HG02943 (cell line): ENCODE measurements around the gene WDR17.
"Not testable (repeated sequence)": the region's sequence is repeated elsewhere in the genome, so short reads cannot be mapped to it uniquely, and the experiment has no call there.

Source experiments
- ATAC-seq: cut with Tn5 transposase; IDR thresholded peaks from one replicate; pipeline ENCODE4 v1.9.1; 2021; ENCODE audit warnings: mild to moderate bottlenecking, low read depth, moderate library complexity; ENCODE audit not compliant: unreplicated experiment

The WDR17 gene

DNA sequence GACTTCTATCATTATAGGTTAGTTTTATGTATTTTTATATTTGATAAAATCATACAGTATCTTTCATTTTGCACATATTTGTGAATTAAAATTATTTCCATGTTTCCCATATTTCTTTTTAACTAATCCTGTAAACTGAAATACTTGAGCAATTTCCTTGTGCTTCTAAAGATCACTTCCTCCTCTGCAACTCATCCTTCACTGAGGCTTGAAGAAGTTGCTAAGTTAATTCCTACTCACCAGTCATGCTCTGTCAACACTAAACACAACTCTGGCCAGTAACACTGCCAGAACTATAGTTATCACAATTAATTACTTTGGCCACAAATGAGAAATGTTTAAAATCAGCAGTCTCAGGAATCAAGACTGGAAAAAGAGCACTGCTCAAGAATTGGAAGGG, 123.0 kb downstream of the WDR17 start:
- no peak for ATAC-seq

DNA sequence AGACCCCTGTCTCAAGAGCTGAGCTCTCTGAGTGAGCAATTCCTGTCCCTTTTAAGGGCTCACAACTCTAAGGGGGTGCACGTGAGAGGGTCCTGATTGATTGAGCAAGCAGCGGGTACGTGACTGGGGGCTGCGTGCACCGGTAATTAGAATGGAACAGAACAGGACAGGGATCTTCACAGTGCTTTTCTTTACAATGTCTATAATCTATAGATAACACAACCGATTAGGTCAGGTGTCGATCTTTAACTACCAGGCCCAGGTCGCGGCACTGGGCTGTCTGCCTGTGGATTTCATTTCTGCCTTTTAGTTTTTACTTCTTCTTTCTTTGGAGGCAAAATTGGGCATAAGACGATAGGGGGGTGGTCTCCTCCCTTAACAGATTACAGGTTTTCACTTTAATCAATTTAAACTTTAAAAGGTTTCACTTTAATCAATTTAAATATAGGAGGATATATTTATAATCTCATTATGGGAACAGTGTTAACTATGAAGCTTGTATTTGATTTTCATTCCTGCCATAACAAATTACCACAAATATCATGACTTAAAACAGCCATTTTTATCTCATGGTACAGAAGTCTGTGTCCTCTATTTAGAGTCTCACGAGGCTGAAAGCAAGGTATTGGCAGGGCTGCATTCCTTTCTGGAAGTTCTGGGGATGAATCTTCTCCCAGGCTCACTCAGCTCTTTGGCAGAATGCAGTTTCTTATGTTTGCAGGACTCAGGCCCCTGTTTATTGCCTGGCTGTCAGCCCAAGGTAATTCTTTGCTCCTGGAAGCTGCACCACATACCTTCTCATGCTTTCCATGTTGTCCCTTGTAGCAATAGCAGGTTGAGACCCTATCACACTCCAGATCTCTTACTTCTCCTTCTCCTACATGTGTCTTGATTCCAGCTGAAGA, 124.5 kb downstream of the WDR17 start:
- ATAC-seq: no peak

DNA sequence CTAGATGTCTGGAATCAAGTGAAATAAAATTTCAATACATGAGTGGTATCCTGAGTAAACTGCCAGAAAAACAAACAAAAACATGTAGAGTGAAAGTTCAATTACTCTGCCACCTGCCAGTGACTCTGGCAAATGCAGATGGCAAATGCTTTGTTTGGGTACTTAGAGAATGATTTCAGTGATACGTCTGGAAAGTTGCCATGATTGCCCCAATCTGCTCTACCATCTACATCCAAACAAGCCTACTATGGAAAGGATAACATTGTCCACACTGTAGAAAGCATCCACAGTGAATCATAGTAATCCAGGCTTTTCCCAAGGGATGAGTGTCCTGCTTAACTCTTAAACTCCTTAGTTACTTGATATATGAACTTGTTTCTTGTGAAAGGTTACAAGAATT, 126.3 kb downstream of the WDR17 start:
- ATAC-seq: no peak

DNA sequence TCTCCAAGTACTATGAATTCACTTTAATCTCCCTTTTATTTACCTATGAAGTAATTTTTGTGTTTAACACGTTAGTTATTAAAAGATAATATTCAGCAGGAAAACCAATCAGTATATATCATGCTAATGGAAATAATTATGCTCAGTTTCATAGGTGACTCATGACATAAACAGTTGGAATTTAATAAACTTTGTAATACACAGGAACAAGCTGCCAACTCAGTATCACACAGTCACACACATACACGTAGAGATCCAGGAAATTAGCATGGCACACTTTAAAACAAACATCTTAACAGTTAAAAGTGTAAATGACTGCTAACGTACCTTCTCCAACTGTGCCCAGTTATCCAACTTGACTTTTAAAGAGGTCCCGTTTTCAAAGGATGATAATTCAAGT, 127.5 kb downstream of the WDR17 start:
- ATAC-seq: no peak

DNA sequence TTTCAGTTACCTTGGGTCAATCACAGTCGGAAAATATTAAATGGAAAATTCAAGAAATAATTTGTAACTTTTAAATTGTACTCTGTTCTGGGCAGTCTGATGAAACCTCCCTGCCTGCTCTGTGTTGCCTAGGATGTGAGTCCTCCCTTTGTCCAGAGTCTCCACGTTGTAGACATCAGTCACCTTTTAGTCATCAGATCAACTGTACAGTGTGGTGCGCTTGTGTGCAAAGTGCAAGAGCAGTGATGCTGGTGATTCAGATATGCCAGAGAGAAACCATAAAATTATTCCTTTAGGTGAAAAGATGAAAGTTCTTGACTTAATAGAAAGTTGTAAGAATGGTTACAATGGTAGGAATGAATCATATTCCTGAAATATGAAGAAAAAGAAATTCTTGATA, 128.3 kb downstream of the WDR17 start:
- ATAC-seq: no peak

DNA sequence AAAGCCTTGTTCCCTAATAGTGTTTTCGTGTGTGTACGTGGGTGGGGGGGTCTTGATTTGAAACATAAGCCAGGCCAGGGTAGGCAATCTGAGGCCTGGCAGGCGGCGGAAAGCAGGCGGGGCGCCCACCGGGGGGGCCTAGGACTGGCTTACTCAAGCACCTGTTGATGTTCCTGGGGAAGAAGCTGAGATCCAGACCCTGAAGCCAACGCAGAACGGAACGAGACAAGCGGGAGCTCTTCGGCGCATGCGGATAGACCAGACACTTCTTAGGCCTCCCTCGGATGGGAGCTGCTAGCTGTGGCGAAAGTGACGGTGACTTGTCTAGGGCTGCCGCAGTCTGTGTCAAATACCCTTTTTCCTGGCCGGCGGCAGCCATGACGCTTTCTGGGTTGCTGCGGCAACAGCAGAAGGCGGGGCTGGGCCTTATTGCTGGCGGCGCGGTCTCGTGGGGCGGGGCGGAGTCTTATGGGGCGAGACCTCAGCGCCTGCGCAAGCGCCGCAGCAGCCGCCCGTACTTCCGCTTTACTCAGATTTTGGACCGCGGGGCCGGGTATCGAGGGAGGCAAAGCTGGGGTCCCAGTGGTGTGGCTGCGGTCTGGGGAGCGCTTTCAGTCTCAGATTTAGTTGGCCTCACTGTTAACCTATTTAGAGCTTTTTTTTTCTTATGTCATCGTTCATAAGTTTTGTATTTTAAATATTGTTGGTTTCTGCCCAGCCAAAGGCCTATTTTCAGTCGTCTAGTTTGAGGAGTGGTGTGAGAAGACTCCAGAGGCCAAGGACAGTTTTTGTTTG, 129.7 kb downstream of the WDR17 start, which contains the start of gene SPATA4:
Gene SPATA4 (minus strand): TSS at position 402 of the 795 bp plus-strand sequence. CDS start 23 bp downstream, at position 379.
- peak; percentile 99 for ATAC-seq

DNA sequence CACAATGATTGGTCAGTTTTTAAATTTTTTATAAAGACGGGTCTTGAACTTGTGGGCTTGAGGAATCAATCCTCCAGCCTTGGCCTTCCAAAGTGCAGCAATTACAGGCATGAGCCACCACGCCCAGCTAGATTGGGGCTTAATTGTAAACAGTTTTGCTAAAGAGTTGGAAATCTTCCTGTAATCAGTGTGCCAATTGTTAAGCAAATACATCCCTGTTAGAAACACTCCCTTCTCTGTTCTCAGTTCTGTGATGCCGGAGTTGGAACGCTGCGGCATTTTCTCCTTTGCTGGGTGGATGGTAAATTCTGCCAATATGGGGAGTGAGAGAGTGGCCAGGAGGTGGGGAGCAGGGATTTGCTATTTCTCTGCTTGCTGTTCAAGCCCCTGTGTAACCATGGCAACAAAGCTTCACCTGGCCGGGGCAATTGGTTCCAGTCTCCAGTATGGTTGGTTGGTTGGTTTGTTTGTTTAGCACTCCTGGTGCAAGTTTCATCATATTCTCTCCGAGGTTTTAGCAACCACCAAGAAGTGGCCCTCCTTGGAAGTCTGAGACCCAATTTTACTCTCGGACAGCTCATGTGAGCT, 132.8 kb downstream of the WDR17 start:
- no peak for ATAC-seq

DNA sequence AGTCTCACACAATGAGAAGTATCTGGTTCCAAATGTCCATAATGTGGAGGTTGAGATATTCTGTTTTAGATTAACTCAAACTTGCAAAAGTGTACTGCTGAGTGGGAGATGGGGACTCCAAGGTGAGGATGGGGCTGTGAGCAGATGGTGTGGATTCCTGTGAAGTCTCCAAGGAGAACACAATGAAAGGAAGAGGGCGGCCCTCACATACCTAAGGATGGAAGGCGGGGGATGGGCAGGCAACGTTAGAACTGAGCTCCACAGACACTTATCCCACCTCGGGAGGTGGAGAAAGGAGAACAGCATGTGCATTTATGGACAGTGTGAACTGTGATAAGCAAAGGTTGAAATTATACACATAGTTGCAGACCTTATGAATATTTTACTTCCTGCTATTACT, 139.7 kb downstream of the WDR17 start:
- no peak for ATAC-seq

DNA sequence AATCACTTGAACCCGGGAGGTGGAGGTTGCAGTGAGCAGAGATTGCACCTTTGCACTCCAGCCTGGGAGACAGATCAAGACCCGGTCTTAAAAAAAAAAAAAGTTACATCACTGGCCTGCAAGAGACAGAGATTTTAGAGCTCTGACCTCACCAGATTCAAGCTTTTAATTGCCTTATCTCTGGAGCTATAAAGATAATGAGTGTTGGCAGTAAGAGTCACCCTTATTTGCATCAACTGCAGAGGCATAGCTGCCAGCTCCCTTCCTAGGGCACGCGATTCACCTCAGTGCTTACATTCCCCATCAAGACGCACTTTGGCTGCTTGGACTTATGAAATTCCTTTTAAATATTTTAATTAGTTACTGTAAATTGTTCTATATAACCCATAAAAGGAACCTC, 142.2 kb downstream of the WDR17 start:
- ATAC-seq: no peak

DNA sequence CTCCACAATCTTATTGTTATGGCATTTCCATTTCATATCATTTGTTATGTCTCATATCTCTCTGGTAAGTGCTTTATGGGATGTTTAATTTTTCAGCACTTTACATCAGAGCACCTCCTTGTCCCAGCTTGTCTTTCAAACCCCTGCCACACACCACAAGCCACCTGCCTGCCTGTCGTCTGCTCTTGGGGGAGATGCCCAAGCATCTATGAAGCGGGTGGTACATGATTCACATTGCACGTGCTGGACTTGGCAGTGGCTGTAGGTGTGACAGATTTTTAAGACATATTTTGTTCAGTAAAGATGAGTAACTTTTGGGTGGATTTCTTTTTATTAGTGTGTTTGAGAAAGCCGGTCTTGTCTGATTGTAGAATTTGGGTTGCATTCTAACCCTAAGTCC, 143.9 kb downstream of the WDR17 start:
- no peak for ATAC-seq

DNA sequence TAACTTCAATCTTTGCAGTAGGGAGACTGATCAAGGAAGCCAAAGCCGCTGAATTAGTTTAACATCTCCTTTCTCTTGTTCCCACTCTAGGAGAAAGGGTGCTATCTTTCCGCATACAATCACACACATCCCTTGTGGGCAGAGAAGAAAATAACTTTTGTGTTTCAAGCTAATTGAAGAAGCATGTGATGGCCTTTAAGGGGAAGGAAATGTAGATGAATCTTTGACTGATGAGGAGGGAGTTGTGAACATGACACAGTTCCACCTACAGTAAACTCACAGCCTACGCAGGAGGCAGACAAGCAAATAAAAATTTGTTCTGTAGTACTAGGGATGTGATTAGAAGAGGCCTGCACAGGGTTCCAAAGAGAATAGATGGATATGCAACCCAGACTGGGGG, 144.5 kb downstream of the WDR17 start:
- no peak for ATAC-seq

DNA sequence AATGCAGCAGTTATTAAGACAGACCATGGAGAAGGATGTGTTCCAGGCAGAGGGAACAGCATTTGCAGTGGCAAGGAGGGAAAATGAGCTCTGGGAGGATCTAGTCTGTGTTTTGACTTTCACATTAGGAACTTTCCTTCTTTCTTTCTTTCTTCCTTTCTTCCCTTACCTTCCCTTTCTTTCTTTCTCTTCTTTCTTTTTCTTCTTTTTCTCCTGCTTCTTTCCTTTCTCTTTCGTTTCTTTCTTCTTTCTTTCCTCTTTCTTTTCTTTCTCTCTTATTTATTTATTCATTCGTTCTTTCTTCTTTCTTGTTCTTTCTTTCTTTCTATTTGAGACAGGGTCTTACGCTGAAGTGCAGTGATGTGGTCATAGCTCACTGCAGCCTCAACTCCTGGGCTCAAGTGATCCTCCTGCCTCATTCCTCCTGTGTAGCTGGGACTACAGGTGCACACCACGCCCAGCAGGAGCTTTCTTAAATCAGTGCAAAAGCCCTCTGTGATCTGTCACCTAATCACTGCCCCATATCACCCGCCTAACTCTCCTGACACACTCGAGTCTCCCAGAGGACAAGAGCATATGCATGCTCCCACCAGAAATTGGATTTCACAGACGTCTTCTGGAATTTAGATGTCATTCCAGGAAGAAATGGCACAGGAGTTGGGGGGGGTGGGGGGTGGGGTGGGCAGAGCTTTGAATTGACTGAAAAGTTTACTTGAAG, 145.1 kb downstream of the WDR17 start:
- ATAC-seq: no peak

DNA sequence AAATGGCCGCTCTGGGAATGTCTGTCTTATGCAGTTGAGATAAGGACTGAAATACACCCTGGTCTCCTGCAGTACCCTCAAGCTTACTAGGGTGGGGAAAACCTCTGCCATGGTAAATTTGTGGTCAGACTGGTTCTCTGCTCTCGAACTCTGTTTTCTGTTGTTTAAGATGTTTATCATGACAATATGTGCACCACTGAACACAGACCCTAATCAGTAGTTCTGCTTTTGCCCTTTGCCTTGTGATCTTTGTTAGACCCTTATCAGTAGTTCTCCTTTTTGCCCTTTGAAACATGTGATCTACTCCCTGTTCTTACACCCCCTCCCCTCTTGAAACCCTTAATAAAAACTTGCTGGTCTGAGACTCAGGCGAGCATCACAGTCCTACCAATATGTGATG, 146.7 kb downstream of the WDR17 start:
- ATAC-seq: not testable (repeated sequence)

DNA sequence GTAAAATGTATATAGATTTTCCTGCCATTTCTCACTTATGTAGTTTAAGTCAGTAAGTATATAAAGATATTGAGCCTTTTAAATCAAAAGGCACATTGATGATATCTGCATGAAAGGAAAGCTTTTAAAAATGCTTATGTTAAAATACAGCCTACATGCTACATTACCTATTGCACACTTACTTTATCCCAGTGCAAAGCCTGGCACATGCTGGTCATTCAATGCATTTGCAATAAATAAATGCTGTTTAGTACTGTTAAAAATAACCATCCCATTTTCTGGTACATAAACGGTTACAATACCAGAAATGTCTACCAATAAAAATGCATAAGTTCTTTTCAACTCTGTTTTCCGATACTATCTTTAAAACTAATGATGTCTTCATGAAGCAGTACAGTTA, 151.9 kb downstream of the WDR17 start:
- ATAC-seq: no peak

DNA sequence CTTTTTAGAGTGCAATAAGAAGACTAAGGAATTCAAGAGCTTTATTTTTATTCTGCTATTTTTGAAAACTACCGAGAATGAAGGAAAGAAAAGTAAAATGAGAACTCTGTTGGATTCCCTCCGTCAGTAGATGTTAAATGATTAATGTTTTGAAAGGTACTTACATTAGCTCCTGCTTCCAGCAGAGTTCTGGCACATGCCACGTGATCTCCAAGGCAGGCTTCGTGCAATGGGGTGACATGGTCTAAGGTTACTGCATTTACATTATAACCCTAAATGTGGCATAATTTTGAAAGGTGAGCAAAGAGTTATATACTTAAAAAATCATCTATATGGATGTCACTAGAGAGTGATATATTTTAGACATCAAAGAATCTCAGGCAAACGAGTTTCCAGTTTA, 156.5 kb downstream of the WDR17 start:
- ATAC-seq: no peak

DNA sequence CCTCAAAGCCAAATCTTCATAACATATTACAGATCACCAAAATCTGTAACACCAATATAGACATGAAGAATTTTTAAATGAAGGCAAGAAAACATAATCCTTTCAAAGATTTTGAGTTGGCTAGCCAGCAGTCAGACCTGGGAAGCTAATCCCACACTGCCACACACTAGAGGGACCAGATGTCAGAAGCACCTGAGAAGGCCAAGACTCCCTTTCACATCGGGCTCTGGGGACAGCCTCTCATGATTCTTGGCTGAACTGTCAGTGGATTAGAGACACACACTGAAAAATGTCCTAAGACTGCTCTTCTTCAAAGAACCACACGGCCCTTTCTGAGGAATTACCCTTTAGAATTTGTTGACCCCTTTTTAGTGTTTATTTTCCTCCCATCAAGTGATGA, 157.9 kb downstream of the WDR17 start:
- ATAC-seq: no peak

DNA sequence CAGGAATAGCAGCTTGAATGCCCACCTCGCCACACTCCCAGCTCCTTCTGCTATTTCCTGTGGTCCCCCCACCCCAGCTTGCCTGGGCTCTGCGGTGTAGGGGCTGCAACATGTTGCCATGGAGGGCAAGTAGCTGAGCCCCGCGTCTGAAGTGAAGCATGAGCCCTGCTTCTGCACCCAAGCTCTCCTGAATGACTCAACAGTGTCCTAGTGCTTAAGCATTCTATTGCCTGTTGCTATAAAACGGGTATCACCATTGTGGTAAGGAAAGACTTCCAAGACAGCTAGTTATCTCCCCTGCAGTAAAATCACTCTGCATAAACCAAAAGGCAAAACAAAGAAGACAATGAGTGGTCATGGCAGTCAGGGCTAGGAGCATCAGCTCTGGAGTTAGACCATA, 161.1 kb downstream of the WDR17 start:
- no peak for ATAC-seq

DNA sequence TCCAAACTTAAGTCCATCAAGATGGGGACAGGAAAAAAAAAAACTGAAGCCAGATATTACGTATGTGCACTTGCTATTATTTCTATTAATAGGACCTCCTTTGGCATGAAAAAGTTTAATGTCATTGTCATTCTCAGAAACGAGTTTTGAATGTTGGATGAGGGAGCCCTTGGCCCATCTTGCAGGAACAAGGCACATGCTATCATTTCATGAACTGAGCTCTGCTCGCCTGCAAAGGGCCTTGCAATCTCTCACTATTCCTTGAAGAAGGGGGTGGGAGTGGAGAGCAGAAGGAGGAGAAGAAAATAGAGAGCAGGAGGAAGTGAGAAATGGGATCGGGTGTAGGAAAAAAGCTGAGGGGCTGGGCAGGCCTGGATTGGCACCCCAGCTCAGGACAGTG, 164.0 kb downstream of the WDR17 start:
- ATAC-seq: no peak
